HepG2 (cell line): Measurements from ENCODE around the gene FTL. TPM values are rescaled to one million over a fixed set of nuclear protein-coding genes. Genes with fewer than 3 reads are reported as not detected.

Experiments used
- ATAC-seq: fragments of 200-7000 bp; cut with Tn5 transposase; 3 replicates; pipeline ENCODE4 v1.9.1; 2020; ENCODE audit warnings: mild to moderate bottlenecking, moderate library complexity
- BruUV-seq: library from RNA; stranded (reverse); fragments of 400-500 nt; replicated peaks from 2 replicates; lab custom pipeline; 2021; lab: Mats Ljungman, UMichigan
- CTCF ChIA-PET: fragments of 300-600 bp; formaldehyde crosslinking; extraction: SDS; loops from one replicate; lab custom pipeline; 2021; ENCODE audit warnings: low total read pairs, inconsistent platforms, low intra/inter-chr PET ratio; lab: Yijun Ruan, JAX
- POLR2A ChIA-PET: fragments of 350-600 bp; sonication (Branson Sonifier 250); formaldehyde crosslinking; loops from one replicate; lab custom pipeline; 2020; ENCODE audit warnings: antibody characterized with exemption, inconsistent platforms; lab: Yijun Ruan, JAX
- DNase-seq: peaks from one replicate; pipeline ENCODE4 v3.0.0-alpha.2; 2015; ENCODE audit warnings: low spot score
- FAIRE-seq: peaks from 3 replicates; lab custom pipeline; 2011; peaks lifted over from hg19 to GRCh38; lab: Jason Lieb, UNC
- H2AFZ ChIP-seq: one replicate; pipeline ENCODE4 v1.6.1; 2011; ENCODE audit warnings: low read length, inconsistent platforms
- H3K27ac ChIP-seq: fragments of 300-600 bp; 3 replicates; pipeline ENCODE4 v1.8.0; 2011; ENCODE audit warnings: mixed run types, mild to moderate bottlenecking, mixed read lengths, low read length, inconsistent platforms; ENCODE audit not compliant: insufficient read depth; ENCODE audit errors: extremely low read length
- H3K27me3 ChIP-seq, 2 experiments: fragments of 200-600 bp in 1 of 2; 2 replicates in 1 of 2; 3 replicates in 1 of 2; pipeline versions ENCODE4 v1.6.0 to v1.8.0; 2011; ENCODE audit warnings: low read length in 2 of 2, mild to moderate bottlenecking in 2 of 2, moderate library complexity in 2 of 2, inconsistent platforms in 1 of 2; ENCODE audit not compliant: insufficient read depth in 2 of 2, control insufficient read depth in 1 of 2
- H3K36me3 ChIP-seq, 2 experiments: fragments of 200-600 bp in 1 of 2; replicated peaks in 1 of 2; 2 replicates in 1 of 2; 3 replicates in 1 of 2; pipeline versions ENCODE4 v1.5.1 to v1.8.0; 2011; ENCODE audit warnings: low read length in 2 of 2, inconsistent platforms in 1 of 2; ENCODE audit not compliant: insufficient read depth in 2 of 2, control insufficient read depth in 1 of 2
- H3K4me1 ChIP-seq: 2 replicates; pipeline ENCODE4 v1.5.1; 2012; ENCODE audit warnings: low read length, inconsistent platforms; ENCODE audit not compliant: insufficient read depth
- H3K4me2 ChIP-seq: 2 replicates; pipeline ENCODE4 v1.6.0; 2011; ENCODE audit warnings: low read depth, low read length, inconsistent platforms
- H3K4me3 ChIP-seq, 3 experiments: fragments of 200-600 bp in 1 of 3; sonication (generic), shearing (Covaris generic) in 1 of 3; replicated peaks in 1 of 3; 2 replicates each; pipeline ENCODE4 v1.5.1; 2011 to 2016; ENCODE audit warnings: low read length in 3 of 3, inconsistent platforms in 2 of 3, low read depth in 2 of 3, mild to moderate bottlenecking in 2 of 3, control low read depth in 1 of 3, mixed read lengths in 1 of 3; ENCODE audit not compliant: insufficient read depth in 1 of 3
- H3K79me2 ChIP-seq: one replicate; pipeline ENCODE4 v1.6.1; 2011; ENCODE audit warnings: low read length, inconsistent platforms; ENCODE audit not compliant: insufficient read depth
- H3K9ac ChIP-seq: 2 replicates; pipeline ENCODE4 v1.6.0; 2011; ENCODE audit warnings: mild to moderate bottlenecking, low read depth, low read length, inconsistent platforms; ENCODE audit not compliant: insufficient read depth
- H3K9me3 ChIP-seq: 2 replicates; pipeline ENCODE4 v1.5.1; 2012; ENCODE audit warnings: mild to moderate bottlenecking, low read length
- H4K20me1 ChIP-seq: 2 replicates; pipeline ENCODE4 v1.6.0; 2011; ENCODE audit warnings: inconsistent platforms, mild to moderate bottlenecking, low read length, moderate library complexity; ENCODE audit not compliant: insufficient read depth
- CAMTA2 ChIP-seq: sonication (generic); formaldehyde crosslinking; IDR thresholded peaks from 2 replicates; pipeline ENCODE4 v1.4.0; 2020; ENCODE audit warnings: mild to moderate bottlenecking, missing genetic modification reagents, borderline replicate concordance
- EHMT2 ChIP-seq: fragments of 200-600 bp; sonication (generic); IDR thresholded peaks from 2 replicates; pipeline ENCODE4 v1.7.0; 2017; ENCODE audit warnings: antibody characterized with exemption, low read depth, low read length, borderline replicate concordance
- FOSL2 ChIP-seq: sonication (generic); formaldehyde crosslinking; IDR thresholded peaks from 2 replicates; pipeline ENCODE4 v1.4.0; 2020; ENCODE audit warnings: missing genetic modification reagents
- HNRNPLL ChIP-seq: fragments of 200-400 bp; formaldehyde crosslinking; IDR thresholded peaks from 2 replicates; pipeline ENCODE4 v1.6.1; 2017; ENCODE audit warnings: mild to moderate bottlenecking, low read depth, low read length; ENCODE audit not compliant: poor library complexity, severe bottlenecking
- MLLT10 ChIP-seq: sonication (generic); formaldehyde crosslinking; IDR thresholded peaks from 2 replicates; pipeline ENCODE4 v1.4.0; 2020; ENCODE audit warnings: missing genetic modification reagents
- PRMT3 ChIP-seq: sonication (generic); formaldehyde crosslinking; IDR thresholded peaks from 2 replicates; pipeline ENCODE4 v1.8.1; 2022; ENCODE audit warnings: low read depth, mild to moderate bottlenecking, moderate library complexity, missing genetic modification reagents, borderline replicate concordance
- STAT5B ChIP-seq: sonication (generic); formaldehyde crosslinking; IDR thresholded peaks from 2 replicates; pipeline ENCODE4 v1.4.0; 2020; ENCODE audit warnings: missing genetic modification reagents
- ZNF263 ChIP-seq: sonication (generic); formaldehyde crosslinking; IDR thresholded peaks from 2 replicates; pipeline ENCODE4 v1.4.0; 2020; ENCODE audit warnings: missing genetic modification reagents
- ZNF317 ChIP-seq: sonication (generic); formaldehyde crosslinking; IDR thresholded peaks from 2 replicates; pipeline ENCODE4 v1.5.0; 2020; ENCODE audit warnings: mild to moderate bottlenecking, missing genetic modification reagents
- ZNF460 ChIP-seq: sonication (generic); formaldehyde crosslinking; IDR thresholded peaks from 2 replicates; pipeline ENCODE4 v1.5.1; 2020; ENCODE audit warnings: missing genetic modification reagents, mild to moderate bottlenecking, borderline replicate concordance
- ZNF7 ChIP-seq: IDR thresholded peaks from 2 replicates; pipeline ENCODE4 v1.6.1; 2016; ENCODE audit warnings: missing biosample characterization, missing genetic modification reagents
- WGBS: methylation state at CpG from one replicate; pipeline ENCODE4 v1.1.6; 2017; ENCODE audit warnings: low lambda C conversion rate; 5-methylcytosine and 5-hydroxymethylcytosine counted together
- in situ Hi-C: cut with HindIII; loops from 2 replicates; pipeline ENCODE4 v1.10.0; 2017; ENCODE audit warnings: low pct_unique_long_range_greater_than_20kb; ENCODE audit not compliant: extremely low pct_ligation_motif_present
- intact Hi-C: fragments of 100-400 bp; cut with micrococcal nuclease; formaldehyde crosslinking; loops from one replicate; pipeline ENCODE4 v1.10.0; 2022; ENCODE audit not compliant: unreplicated experiment
- polyA plus RNA-seq, 8 experiments: library from polyadenylated mRNA; depleted of rRNA in 3 of 8; stranded (reverse) in 7 of 8; unstranded in 1 of 8; fragments of >200 nt; fragmentation: Illumina TruSeq in 4 of 8; extraction: Trizol in 4 of 8; gene quantifications; 2 replicates each; pipeline versions ENCODE4 v1.2.1 to v1.2.3, GENCODE V29; 2011 to 2016; ENCODE audit warnings: low read depth in 4 of 8, missing spikeins in 1 of 8, mixed read lengths in 1 of 8; ENCODE audit not compliant: insufficient read depth in 1 of 8
- total RNA-seq, 5 experiments: library from RNA; depleted of rRNA; stranded (reverse); fragments of >200 nt; fragmentation: Illumina TruSeq; extraction: Trizol; gene quantifications; 2 replicates each; pipeline ENCODE4 v1.2.3, GENCODE V29; 2016; ENCODE audit warnings: low read depth in 1 of 5
- TF ChIP-seq, protein P1 (sequence below): sonication (generic); formaldehyde crosslinking; IDR thresholded peaks from 2 replicates; pipeline ENCODE4 v1.4.0; 2020; ENCODE audit warnings: mild to moderate bottlenecking, low read depth, missing genetic modification reagents
- TF ChIP-seq, protein P2 (sequence below): sonication (generic); formaldehyde crosslinking; IDR thresholded peaks from 2 replicates; pipeline ENCODE4 v1.5.0; 2020; ENCODE audit warnings: mild to moderate bottlenecking, missing genetic modification reagents

Gene FTL
- total and polyA plus RNA-seq, 2 of the 13 experiments (the other 11 are each of a cell fraction or from before 2014, with no cell fraction given): 2,721 to 8,800 TPM

DNA sequence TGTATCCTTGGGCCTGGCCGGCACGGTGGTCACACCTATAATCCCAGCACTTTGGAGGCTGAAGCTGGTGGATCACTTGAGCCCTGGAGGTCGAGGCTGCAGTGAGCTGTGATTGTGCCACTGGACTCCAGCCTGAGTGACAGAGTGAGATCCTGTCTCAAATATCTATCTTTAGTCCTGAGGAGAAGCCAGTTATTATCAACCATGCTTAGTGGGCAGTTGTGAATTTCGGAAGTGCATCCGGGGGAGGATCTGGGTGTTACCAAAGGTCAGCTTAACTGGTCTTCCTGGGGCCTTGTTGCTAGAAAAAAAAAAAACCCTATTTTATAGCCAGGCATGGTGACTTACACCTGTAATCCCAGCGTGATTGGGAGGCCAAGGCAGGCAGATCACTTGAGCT is 22.0 kb upstream of the FTL start:
- TF ChIP-seq STAT5B (CRISPR knock-in tag): no peak
- H3K27ac ChIP-seq: no peak overlapping the region
- FAIRE-seq: no peak
- no peak overlapping the region for H2AFZ ChIP-seq
- WGBS: 47% methylated on average over 4 of the region's 6 CpGs
- H3K4me1 ChIP-seq: peaks cover 27% of the 10 kb centered on the region
- intact Hi-C loops: no loop called here
- H4K20me1 ChIP-seq: no peaks in the 10 kb centered on the region
- no peaks in the 10 kb centered on the region for H3K79me2 ChIP-seq
- peaks cover 5% of the 10 kb centered on the region; the same call in 1 of the 2 replicates for H3K9me3 ChIP-seq
- H3K4me3 ChIP-seq: no peak overlapping the region
- in situ Hi-C loops: no loop called here
- POLR2A ChIA-PET: interaction anchor here (1.7 kb wide), 1 partner anchor 9 kb away, joined by 5 read pairs; no protein-coding TSS in a partner anchor
- no peak for DNase-seq
- H3K4me2 ChIP-seq: no peak overlapping the region
- ATAC-seq: no peak
- CTCF ChIA-PET: no interaction called here
- BruUV-seq: no TSS peak
- no peak overlapping the region for H3K9ac ChIP-seq
- H3K36me3 ChIP-seq: no peaks in the 10 kb centered on the region
- no peaks in the 10 kb centered on the region for H3K27me3 ChIP-seq

DNA sequence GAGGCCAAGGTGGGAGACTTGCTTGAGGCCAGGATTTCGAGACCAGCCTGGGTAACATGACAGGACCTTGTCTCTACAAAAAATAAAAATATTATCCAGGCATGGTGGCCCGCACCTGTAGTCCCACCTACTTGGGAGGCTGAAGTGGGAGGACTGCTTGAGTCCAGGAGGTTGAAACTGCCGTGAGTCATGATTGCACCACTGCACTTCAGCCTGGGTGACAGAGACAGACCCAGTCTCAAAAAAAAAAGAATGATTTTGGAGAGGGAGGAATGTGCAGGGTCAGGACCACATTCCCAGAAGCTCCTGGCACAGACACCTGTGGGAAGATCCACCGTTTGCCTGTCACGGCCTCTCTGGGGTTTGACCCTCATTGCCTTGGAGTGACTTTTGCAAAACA is 19.7 kb upstream of the FTL start:
- Histone ChIP-seq H3K4me1 (peaks cover 50% of the 10 kb centered on the region), H3K4me2 (no peak overlapping the region), H3K27me3 (no peaks in the 10 kb centered on the region), H4K20me1 (no peaks in the 10 kb centered on the region), H3K27ac (no peak overlapping the region), H3K9ac (no peak overlapping the region), H3K36me3 (no peaks in the 10 kb centered on the region), H3K4me3 (no peak overlapping the region), H2AFZ (no peak overlapping the region), H3K79me2 (no peaks in the 10 kb centered on the region)
- no peak for ATAC-seq
- ChIA-PET POLR2A (no interaction called here), CTCF (no interaction called here)
- in situ Hi-C loops (no loop called here), intact Hi-C loops (no loop called here)
- 50% methylated on average over 5 of the region's 5 CpGs for WGBS
- no peak for FAIRE-seq
- no peak for DNase-seq
- BruUV-seq: no TSS peak
- TF ChIP-seq ZNF263 (CRISPR knock-in tag) (peak; percentile 81), CAMTA2 (CRISPR knock-in tag) (no peak), PRMT3 (CRISPR knock-in tag) (no peak), ZNF460 (CRISPR knock-in tag) (peak; percentile 24; the same call in 1 of the 2 replicates), HNRNPLL (no peak), ZNF317 (no peak), ZNF7 (CRISPR knock-in tag) (no peak), MLLT10 (no peak), FOSL2 (CRISPR knock-in tag) (peak; percentile 66), EHMT2 (no peak)
- TF ChIP-seq, protein P1, sequence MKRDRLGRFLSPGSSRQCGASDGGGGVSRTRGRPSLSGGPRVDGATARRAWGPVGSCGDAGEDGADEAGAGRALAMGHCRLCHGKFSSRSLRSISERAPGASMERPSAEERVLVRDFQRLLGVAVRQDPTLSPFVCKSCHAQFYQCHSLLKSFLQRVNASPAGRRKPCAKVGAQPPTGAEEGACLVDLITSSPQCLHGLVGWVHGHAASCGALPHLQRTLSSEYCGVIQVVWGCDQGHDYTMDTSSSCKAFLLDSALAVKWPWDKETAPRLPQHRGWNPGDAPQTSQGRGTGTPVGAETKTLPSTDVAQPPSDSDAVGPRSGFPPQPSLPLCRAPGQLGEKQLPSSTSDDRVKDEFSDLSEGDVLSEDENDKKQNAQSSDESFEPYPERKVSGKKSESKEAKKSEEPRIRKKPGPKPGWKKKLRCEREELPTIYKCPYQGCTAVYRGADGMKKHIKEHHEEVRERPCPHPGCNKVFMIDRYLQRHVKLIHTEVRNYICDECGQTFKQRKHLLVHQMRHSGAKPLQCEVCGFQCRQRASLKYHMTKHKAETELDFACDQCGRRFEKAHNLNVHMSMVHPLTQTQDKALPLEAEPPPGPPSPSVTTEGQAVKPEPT (CRISPR knock-in tag): no peak
- TF ChIP-seq, protein P2, sequence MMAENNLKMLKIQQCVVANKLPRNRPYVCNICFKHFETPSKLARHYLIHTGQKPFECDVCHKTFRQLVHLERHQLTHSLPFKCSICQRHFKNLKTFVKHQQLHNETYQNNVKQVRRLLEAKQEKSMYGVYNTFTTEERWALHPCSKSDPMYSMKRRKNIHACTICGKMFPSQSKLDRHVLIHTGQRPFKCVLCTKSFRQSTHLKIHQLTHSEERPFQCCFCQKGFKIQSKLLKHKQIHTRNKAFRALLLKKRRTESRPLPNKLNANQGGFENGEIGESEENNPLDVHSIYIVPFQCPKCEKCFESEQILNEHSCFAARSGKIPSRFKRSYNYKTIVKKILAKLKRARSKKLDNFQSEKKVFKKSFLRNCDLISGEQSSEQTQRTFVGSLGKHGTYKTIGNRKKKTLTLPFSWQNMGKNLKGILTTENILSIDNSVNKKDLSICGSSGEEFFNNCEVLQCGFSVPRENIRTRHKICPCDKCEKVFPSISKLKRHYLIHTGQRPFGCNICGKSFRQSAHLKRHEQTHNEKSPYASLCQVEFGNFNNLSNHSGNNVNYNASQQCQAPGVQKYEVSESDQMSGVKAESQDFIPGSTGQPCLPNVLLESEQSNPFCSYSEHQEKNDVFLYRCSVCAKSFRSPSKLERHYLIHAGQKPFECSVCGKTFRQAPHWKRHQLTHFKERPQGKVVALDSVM: peak; percentile 86
- TF ChIP-seq, all 625 proteins: peak for 4
- H3K9me3 ChIP-seq: peaks cover 5% of the 10 kb centered on the region; the same call in 1 of the 2 replicates
